ENCODE results near the gene SH3PXD2A. TPM values are rescaled to one million over a fixed set of nuclear protein-coding genes. Genes with fewer than 3 reads are reported as not detected.

The SH3PXD2A gene
- total and polyA plus RNA-seq, 2 donors (not counting 1 experiment from before 2014, with no cell fraction given), result 3.2 to 33.5 TPM

GRCh38 chr10:103598654-103599115 is 256.7 kb downstream of the SH3PXD2A start:
- Histone ChIP-seq H3K9me3 (ENCODE audit: control extremely low read depth in 1 of 3, control insufficient read depth in 2 of 3, insufficient read depth in 1 of 3, low read length in 2 of 3) (no peaks in the 10 kb centered on the region), H3K27ac (ENCODE audit: low read length in 2 of 2) (no peak overlapping the region), H3K36me3 (replicated peaks in 1 of 2; ENCODE audit: control extremely low read depth in 1 of 2, control insufficient read depth in 1 of 2, extremely low read depth in 1 of 2, insufficient read depth in 2 of 2, low read length in 1 of 2) (peaks cover 0 to 3% of the 10 kb centered on the region in 2 experiments), H3K4me1 (ENCODE audit: control insufficient read depth in 2 of 2, insufficient read depth in 2 of 2, low read length in 2 of 2) (no peaks in the 10 kb centered on the region), H2AFZ (ENCODE audit: insufficient read depth, low read depth, low read length, poor library complexity, severe bottlenecking) (no peak overlapping the region), H3K27me3 (replicated peaks in 1 of 4; ENCODE audit: control extremely low read depth in 1 of 4, control insufficient read depth in 3 of 4, insufficient read depth in 4 of 4, low read length in 3 of 4) (no peaks in the 10 kb centered on the region), H4K20me1 (ENCODE audit: control insufficient read depth, insufficient read depth, low read length, poor library complexity, severe bottlenecking) (no peaks in the 10 kb centered on the region), H3K4me2 (replicated peaks; ENCODE audit: low read depth, low read length, poor library complexity, severe bottlenecking) (no peak overlapping the region), H3K4me3 (ENCODE audit: control extremely low read depth in 1 of 5, extremely low read depth in 1 of 5, insufficient read depth in 1 of 5, low read depth in 2 of 5, low read length in 4 of 5) (no peak overlapping the region), H3K9ac (ENCODE audit: low read length) (no peak overlapping the region), H3K79me2 (ENCODE audit: control insufficient read depth, insufficient read depth, low read length) (no peaks in the 10 kb centered on the region)
- no peak for TF ChIP-seq EZH2 (IDR thresholded peaks at IDR 0.05; ENCODE audit: borderline replicate concordance, insufficient read depth, low read depth, low read length, poor library complexity, severe bottlenecking)
- TF ChIP-seq, protein P1, sequence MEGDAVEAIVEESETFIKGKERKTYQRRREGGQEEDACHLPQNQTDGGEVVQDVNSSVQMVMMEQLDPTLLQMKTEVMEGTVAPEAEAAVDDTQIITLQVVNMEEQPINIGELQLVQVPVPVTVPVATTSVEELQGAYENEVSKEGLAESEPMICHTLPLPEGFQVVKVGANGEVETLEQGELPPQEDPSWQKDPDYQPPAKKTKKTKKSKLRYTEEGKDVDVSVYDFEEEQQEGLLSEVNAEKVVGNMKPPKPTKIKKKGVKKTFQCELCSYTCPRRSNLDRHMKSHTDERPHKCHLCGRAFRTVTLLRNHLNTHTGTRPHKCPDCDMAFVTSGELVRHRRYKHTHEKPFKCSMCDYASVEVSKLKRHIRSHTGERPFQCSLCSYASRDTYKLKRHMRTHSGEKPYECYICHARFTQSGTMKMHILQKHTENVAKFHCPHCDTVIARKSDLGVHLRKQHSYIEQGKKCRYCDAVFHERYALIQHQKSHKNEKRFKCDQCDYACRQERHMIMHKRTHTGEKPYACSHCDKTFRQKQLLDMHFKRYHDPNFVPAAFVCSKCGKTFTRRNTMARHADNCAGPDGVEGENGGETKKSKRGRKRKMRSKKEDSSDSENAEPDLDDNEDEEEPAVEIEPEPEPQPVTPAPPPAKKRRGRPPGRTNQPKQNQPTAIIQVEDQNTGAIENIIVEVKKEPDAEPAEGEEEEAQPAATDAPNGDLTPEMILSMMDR (IDR thresholded peaks at IDR 0.05), result peak; percentile 22
- CTCF ChIA-PET, result interaction anchor here (1.3 to 5.8 kb wide), 3 partner anchors 15 to 91 kb away, joined by 3 to 35 read pairs (median 7); no protein-coding TSS in a partner anchor
- H3K9me3 Mint-ChIP-seq (ENCODE audit: insufficient read depth), result no peaks in the 10 kb centered on the region
- no peaks in the 10 kb centered on the region for H3K27me3 Mint-ChIP-seq
- POLR2A ChIA-PET, result no interaction called here
- H3K27ac Mint-ChIP-seq, result no peak overlapping the region
- H3K4me1 Mint-ChIP-seq, result no peaks in the 10 kb centered on the region
- ATAC-seq (ENCODE audit: low read depth), result no peak
- DNase-seq, result peak; percentile 32
- 95% methylated on average over 4 of the region's 7 CpGs for WGBS (ENCODE audit: insufficient coverage)
- intact Hi-C loops (cut with micrococcal nuclease), result loop anchor here (1.0 kb wide), 1 partner anchor 88 kb away; no protein-coding TSS in a partner anchor
- H3K4me3 Mint-ChIP-seq, result no peak overlapping the region

GRCh38 chr10:103597003-103597402 is 258.4 kb downstream of the SH3PXD2A start:
- ChIA-PET CTCF (interaction anchor here (0.6 to 5.8 kb wide), 3 partner anchors 10 to 345 kb away, joined by 3 to 35 read pairs (median 3); no protein-coding TSS in a partner anchor), POLR2A (no interaction called here)
- Mint-ChIP-seq H3K27ac (no peak overlapping the region), H3K9me3 (ENCODE audit: insufficient read depth) (no peaks in the 10 kb centered on the region), H3K27me3 (no peaks in the 10 kb centered on the region), H3K4me1 (no peaks in the 10 kb centered on the region), H3K4me3 (no peak overlapping the region)
- no peaks in the 10 kb centered on the region for H3K27me3 ChIP-seq (replicated peaks in 1 of 4; ENCODE audit: control extremely low read depth in 1 of 4, control insufficient read depth in 3 of 4, insufficient read depth in 4 of 4, low read length in 3 of 4)
- H3K4me1 ChIP-seq (ENCODE audit: control insufficient read depth in 2 of 2, insufficient read depth in 2 of 2, low read length in 2 of 2), result no peaks in the 10 kb centered on the region
- TF ChIP-seq, protein P1 (IDR thresholded peaks at IDR 0.05), result no peak
- H3K27ac ChIP-seq (ENCODE audit: low read length in 2 of 2), result no peak overlapping the region
- H4K20me1 ChIP-seq (ENCODE audit: control insufficient read depth, insufficient read depth, low read length, poor library complexity, severe bottlenecking), result no peaks in the 10 kb centered on the region
- ATAC-seq (ENCODE audit: low read depth) (no peak), DNase-seq (no peak)
- H2AFZ ChIP-seq (ENCODE audit: insufficient read depth, low read depth, low read length, poor library complexity, severe bottlenecking), result no peak overlapping the region
- H3K36me3 ChIP-seq (replicated peaks in 1 of 2; ENCODE audit: control extremely low read depth in 1 of 2, control insufficient read depth in 1 of 2, extremely low read depth in 1 of 2, insufficient read depth in 2 of 2, low read length in 1 of 2), result peaks cover 0 to 1% of the 10 kb centered on the region in 2 experiments
- no peak overlapping the region for H3K9ac ChIP-seq (ENCODE audit: low read length)
- no peak overlapping the region for H3K4me3 ChIP-seq (ENCODE audit: control extremely low read depth in 1 of 5, extremely low read depth in 1 of 5, insufficient read depth in 1 of 5, low read depth in 2 of 5, low read length in 4 of 5)
- no peak overlapping the region for H3K4me2 ChIP-seq (replicated peaks; ENCODE audit: low read depth, low read length, poor library complexity, severe bottlenecking)
- WGBS (ENCODE audit: insufficient coverage), result 89% methylated on average over 6 of the region's 6 CpGs
- no peaks in the 10 kb centered on the region for H3K9me3 ChIP-seq (ENCODE audit: control extremely low read depth in 1 of 3, control insufficient read depth in 2 of 3, insufficient read depth in 1 of 3, low read length in 2 of 3)
- no peaks in the 10 kb centered on the region for H3K79me2 ChIP-seq (ENCODE audit: control insufficient read depth, insufficient read depth, low read length)
- intact Hi-C loops (cut with micrococcal nuclease), result no loop called here
